Gastroesophageal sphincter (tissue), 3 donors: Measurements from ENCODE around the gene KAZN.

Experiments used
- POLR2A ChIP-seq, 2 donors: fragments of 450-650 bp; IDR thresholded peaks; one replicate each; pipeline ENCODE4 v1.6.1; 2017; ENCODE audit warnings: antibody characterized with exemption in 2 of 2, mild to moderate bottlenecking in 2 of 2, moderate library complexity in 1 of 2
- POLR2AphosphoS5 ChIP-seq: sonication (generic); formaldehyde crosslinking; IDR thresholded peaks from one replicate; pipeline ENCODE4 v1.6.1; 2017; ENCODE audit warnings: antibody characterized with exemption
- TF ChIP-seq, protein P1 (sequence below), 4 experiments: fragments of 200-600 bp in 2 of 4; fragments of 450-650 bp in 2 of 4; sonication (generic) in 1 of 4; IDR thresholded peaks; one replicate each; pipeline ENCODE4 v1.5.1; 2017 to 2019; ENCODE audit warnings: antibody characterized with exemption in 4 of 4, mild to moderate bottlenecking in 2 of 4, moderate library complexity in 2 of 4

DNA sequence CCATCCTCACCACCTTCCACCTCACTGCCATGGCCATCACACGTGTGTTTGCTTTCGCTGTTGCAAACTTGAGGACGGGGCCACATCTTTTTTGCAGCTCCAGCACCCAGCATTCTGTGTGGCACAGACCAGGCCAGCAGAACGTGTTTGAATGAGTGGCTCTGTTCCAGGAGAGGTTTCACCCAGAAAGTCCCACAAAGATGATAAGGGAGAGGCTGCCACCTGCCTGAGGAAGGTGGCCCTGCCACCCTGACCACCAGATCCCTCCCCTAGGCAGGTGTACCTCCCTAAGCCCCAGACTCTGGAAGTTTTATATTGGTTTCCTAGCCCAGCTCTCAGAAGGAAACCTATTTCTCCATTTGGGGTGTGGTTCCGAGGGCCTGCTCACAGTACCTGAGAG lies 252.1 kb downstream of the KAZN start:
- no peak for TF ChIP-seq POLR2A (IDR thresholded peaks at IDR 0.05)
- TF ChIP-seq, protein P1, sequence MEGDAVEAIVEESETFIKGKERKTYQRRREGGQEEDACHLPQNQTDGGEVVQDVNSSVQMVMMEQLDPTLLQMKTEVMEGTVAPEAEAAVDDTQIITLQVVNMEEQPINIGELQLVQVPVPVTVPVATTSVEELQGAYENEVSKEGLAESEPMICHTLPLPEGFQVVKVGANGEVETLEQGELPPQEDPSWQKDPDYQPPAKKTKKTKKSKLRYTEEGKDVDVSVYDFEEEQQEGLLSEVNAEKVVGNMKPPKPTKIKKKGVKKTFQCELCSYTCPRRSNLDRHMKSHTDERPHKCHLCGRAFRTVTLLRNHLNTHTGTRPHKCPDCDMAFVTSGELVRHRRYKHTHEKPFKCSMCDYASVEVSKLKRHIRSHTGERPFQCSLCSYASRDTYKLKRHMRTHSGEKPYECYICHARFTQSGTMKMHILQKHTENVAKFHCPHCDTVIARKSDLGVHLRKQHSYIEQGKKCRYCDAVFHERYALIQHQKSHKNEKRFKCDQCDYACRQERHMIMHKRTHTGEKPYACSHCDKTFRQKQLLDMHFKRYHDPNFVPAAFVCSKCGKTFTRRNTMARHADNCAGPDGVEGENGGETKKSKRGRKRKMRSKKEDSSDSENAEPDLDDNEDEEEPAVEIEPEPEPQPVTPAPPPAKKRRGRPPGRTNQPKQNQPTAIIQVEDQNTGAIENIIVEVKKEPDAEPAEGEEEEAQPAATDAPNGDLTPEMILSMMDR (IDR thresholded peaks at IDR 0.05): no peak
- TF ChIP-seq POLR2AphosphoS5: no peak
